HT-29 (cell line): ENCODE results near the gene SORCS2. TPM values are rescaled to one million over a fixed set of nuclear protein-coding genes. Genes with fewer than 3 reads are reported as not detected.
"Not testable (repeated sequence)": the region's sequence is repeated elsewhere in the genome, so short reads cannot be mapped to it uniquely, and the experiment has no call there.

ENCODE experiments used
- DNase-seq: peaks from one replicate; pipeline ENCODE4 v3.0.0-alpha.2; 2015; ENCODE audit warnings: low spot score
- total RNA-seq: library from RNA; depleted of rRNA; stranded (reverse); fragments of >200 nt; shearing (Covaris generic); gene quantifications from 2 replicates; pipeline ENCODE4 v1.2.3, GENCODE V29; 2014

The SORCS2 gene
- total RNA-seq, 1 experiment from 2014 or later: not detected

DNA sequence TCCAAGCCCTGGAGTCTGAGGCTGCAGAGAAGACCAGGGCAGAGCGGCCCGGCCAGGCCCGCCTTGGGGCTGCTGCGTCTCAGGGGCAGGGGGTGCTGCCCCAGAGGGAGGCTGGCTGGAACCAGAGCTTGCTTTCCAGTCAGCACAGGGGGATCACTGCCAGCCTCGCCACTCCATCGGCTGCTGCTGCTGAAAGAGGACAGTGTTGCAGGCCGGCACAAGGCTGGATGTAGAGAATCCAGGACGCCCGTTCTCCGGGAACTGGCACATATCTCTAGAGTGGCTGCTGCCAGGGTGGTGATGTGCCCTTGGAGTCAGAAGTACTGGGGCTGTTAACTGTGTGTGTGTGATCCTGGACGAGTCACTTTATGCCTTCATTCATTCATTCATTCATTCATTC, 31.9 kb upstream of the SORCS2 start:
- DNase-seq: no peak

DNA sequence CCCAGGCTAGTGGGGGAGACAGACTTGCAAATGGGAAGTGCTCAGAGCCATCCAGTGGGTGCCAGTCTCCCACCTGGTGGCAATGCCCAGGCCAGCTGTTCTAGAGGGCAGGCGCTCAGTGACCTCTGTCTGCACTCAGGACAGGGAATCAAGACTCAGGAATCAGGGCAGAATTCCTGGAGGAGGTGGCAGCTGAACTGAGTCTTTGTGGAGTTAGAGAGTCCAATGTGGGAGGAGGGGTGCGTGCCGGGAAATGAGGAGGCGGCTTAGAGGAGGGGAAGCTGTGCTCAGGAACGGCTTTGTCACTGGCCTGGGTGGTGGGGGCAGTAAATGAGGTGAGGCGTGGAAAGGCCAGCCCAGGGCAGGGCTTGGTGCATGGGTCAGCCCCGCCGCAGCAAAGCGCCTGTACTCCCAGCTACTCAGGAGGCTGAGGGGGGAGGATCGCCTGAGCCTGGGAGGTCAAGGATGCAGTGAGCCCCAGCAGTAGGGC, 31.3 kb upstream of the SORCS2 start:
- no peak for DNase-seq

DNA sequence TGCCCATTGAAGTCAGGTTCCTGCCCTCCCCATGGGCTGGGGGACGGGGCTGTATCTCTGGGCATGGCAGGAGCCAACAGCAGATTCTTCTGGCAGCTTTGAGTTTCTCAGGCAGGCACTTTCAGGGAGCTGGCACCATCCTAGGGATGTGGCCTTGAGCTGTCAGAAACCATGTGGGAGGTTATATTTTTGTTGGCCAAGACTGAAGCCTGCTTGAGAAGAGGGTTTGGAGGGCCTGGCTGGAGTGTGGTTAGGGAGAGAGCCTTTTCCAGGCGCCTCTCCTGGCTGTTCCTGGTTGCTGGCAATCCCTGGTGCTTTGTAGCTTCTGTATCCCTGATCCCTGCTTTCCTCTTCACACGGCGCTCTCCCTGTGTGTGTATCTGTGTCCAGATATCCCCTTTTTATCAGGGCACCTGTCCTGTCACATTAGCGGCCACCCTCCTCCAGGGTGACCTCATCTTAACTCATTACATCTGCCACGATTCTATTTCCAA, 30.6 kb upstream of the SORCS2 start:
- DNase-seq: no peak

DNA sequence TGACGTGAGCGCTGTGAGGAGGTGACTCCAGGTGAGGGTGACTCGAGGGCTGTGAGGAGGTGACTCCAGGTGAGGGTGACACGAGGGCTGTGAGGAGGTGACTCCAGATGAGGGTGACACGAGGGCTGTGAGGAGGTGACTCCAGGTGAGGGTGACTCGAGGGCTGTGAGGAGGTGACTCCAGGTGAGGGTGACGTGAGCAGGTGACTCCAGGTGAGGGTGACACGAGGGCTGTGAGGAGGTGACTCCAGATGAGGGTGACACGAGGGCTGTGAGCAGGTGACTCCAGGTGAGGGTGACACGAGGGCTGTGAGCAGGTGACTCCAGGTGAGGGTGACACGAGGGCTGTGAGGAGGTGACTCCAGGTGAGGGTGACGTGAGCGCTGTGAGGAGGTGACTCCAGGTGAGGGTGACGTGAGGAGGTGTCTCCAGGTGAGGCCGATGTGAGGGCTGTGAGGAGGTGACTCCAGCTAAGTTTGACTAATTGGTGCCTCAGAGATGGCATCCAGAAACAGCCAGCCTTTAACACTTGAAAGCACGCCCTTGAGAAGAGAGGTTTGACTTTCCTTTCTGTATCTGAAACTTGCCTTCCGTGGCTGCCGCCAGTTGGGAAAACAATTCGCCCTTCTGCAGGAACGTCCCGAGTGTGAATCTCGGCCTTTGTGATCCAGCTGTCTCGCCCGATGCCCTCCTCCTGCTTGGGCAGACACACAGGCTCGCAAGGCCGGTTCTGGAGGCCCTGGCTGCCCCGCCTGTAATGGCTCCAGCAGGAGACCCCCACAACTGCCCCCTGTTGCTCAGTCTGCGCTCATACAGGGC, 27.1 kb upstream of the SORCS2 start:
- not testable (repeated sequence) for DNase-seq

DNA sequence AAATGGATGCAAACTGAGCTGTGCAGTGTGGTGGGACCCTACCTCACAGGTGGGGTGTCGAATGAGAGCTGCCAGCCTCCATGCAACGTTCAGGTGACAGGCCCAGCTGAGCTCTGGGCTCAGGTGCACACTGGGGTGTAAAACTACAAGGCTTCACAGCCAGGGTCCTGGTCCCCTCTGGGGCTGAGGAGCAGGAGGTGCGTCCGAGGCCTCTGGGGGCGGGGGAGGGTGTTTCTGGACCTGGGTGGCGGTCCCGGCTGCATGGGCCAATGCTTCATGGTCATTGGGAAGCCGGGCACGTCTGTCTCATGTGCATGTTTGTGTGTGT, 26.5 kb upstream of the SORCS2 start:
- no peak for DNase-seq

DNA sequence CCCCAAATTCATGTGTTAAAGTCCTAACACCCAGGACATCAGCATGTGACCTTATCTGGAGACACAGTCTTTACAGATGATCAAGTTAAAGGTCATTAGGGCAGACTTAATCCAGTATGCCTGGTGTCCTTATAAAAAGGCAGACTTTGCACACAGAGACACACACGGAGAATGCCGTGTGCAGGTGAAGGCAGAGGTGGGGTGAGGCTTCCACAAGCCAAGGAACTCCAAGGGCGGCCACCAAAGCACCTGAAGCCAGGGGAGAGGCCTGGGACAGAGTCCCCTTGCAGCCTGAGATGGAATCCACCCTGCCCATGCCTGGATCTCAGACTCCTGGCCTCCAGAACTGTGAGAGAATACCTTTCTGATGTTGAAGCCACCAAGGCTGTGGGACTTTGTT, 26.1 kb upstream of the SORCS2 start:
- DNase-seq: no peak

DNA sequence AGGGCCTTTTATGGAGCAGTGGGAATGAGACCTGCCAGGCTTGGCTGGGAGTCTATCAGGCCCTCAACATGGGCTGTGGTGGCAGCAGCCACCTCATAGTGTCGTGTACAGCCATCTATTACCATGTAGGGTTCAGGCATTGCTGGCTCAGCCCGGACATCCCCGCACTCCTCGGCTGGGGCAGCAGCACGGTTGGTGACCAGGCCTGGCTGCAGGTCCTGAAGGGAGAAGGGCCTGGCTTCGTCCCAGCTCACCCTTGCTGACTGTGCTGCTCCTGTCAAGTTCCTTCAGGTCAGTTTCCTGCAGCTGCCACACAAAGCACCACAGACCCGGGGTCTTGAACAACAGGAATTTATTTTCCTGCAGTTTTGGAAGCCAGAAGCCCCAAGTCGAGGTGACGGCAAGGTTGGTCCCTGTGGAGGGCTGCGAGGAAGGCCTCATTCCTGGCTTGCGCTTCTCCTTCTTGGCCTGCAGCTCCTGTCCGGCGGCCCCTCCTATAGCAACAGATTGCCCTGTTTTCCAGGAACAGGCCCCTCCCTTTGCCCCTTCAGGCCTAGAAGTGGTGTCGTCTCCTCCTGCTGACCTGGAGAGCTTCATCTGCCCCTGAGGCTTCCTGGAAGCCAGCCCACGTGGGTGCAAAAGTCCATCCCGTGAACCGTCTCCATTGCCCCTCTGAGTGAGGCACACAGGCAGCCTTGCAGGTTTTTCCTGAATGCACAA, 25.2 kb upstream of the SORCS2 start:
- no peak for DNase-seq

DNA sequence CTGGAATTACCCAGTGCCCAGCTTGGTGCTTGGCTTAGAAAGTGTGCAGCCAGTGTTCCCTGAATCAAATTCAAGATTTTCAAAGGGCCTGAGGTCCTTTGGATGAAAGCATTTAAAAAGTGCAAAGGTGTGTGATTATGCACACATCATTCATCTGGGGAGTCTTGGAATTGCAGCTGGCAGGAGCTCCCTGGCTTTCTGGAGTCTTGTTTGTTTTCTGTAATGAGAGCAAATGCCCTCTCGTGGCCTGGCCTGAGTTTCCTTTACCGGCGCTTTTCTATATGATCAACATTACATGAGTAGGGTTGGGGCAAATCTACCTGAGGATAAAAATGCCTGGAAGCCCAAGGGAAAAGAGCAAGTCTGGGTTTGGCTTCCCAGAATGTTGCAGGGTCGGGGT, 24.6 kb upstream of the SORCS2 start:
- DNase-seq: peak; percentile 34

DNA sequence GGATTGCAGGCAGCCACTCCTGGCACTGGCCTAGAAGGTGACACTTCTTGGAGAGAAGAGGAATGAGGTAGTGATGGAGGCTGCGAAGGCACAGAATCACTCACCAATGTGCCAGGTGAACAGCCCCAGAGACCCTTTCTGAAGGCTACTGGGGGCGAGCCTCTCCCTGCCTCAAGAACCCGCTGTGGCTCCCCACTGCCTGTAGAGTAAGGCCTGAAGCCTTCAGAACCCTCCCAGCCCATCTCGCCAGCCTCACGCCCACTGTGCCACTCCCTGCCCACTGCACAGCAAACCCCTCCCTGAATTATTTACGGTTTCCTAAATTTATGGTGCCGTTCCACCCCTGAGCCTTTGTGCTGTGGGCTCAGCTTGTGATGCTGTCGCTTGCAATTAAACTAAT, 24.2 kb upstream of the SORCS2 start:
- no peak for DNase-seq

DNA sequence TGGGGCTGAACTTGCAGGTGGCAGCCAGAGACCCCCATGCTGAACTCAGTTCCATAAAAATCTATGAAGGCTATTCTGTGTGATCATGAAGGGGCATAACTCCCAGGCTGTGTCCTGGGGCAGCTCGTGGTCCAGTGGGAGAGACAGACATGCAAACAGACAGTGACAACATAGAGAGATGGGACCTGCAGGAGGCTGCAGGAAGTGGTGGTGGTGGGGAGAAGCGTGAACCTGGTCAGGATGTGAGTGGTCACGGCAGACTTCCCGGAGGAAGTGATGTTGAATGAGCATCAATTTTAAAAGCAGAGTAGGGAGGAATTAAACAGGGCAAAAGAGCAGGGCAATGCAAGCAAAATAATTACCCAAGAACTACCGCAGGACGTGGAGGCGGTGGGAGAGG, 23.2 kb upstream of the SORCS2 start:
- no peak for DNase-seq

DNA sequence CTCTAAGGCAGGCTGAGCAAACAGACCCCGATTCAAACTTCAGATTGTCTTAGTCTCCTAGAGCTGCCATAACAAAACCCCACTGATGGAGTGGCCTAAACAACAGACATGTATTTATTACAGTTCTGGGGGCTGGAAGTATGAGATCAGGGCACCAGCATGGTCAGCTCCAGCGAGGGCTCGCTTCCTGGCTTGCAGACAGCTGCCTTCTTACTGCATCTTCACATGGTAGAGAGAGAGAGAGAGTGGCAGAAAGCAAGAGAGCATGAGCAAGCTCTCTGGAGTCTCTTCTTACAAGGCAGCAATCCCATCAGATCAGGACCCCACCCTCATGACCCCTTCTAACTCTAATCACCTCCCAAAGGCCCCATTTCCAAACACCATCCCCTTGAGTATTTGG, 22.3 kb upstream of the SORCS2 start:
- no peak for DNase-seq

DNA sequence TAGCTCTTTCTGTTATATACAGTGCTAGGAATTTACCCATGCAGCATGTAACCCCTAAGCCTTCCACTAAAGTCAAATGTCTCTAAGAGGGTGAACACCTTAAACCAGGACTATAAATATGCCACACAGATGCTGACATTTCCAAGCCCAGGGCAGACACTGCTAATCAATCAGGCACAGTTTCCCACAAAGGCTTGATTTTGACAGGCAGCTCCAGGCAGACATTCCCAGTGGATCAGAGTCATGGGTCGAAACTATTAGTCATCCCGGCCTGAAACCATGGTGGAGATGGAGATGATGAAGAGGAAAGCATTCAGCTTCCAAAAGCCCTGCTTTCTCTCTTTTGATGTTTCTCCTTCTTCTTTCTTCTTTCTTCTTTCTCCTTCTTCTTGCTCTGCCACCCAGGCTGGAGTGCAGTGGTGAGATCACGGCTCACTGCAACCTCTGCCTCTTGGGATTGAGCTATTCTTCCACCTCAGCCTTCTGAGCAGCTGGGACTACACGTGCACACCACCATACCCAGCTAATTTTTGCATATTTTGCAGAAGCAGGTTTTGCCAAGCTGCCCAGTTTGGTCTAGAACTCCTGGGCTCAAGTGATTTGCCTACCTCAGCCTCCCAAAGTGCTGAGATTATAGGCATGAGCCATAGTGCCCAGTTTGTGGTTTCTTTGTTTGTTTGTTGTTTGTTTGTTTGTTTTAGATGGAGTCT, 21.0 kb upstream of the SORCS2 start:
- DNase-seq: no peak

DNA sequence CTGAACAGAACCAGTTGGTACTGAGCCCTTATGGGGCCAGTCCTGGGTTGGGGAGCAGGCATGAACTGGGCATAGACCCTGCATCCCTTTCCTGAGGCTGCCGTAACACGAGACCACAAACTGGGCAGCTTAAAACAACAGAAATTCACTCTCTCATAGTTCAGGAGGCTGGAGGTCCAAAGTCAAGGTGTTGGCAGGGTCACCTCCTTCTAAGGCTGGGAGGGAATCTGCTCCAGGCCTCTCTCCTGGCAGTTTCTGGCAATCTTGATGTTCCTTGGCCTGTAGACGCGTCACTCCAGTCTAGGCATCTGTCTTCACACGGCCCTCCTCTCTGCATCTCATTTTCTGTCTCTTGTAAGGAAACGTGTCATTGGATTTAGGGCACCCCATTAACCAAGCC, 19.8 kb upstream of the SORCS2 start:
- no peak for DNase-seq

DNA sequence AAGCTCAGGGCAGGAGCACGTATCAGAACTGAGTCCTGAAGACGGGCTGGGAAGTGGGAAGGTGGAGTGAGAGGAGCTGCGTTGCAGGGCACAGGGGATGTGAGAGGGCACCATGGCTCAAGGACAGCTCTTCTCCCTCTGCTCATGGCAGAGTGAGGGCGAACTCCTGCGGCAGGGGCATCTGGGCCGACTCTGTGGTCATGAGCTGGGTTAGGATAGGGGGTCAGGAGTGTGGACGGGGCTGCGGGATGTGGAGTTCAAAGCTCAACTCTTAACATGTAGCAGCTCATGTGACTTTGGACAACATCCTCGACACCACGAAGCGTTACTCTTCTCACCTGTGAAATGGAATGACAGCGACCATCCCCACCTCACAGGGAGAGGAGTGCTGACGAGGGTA, 19.4 kb upstream of the SORCS2 start:
- no peak for DNase-seq

DNA sequence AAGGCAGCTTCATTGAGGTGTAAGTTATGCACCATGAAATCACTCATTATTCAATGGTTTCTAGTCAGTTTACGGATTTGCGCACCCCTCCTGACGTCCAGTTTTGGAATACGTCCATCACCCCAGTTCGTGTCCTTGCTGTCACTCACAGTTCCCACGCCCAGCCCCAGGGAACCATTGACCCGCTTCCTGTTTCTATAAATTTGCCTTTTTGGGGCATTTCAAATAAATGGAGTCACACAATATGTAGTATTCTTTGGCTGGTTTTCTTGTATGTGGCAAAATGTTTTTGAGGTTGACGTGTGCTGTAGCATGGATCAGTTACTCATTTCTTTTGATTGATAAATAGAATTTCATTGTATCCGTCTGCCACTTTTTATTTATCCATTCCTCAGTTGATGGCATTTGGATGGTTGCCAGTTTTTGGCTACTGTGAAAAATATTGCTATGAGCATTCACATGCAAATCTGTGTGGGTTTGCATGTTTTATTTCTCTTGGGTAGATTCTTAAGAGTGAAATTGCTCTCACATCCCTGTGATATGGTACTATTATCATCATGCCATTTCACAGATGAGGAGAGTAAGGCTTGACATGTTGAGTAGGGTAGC, 18.4 kb upstream of the SORCS2 start:
- DNase-seq: no peak

DNA sequence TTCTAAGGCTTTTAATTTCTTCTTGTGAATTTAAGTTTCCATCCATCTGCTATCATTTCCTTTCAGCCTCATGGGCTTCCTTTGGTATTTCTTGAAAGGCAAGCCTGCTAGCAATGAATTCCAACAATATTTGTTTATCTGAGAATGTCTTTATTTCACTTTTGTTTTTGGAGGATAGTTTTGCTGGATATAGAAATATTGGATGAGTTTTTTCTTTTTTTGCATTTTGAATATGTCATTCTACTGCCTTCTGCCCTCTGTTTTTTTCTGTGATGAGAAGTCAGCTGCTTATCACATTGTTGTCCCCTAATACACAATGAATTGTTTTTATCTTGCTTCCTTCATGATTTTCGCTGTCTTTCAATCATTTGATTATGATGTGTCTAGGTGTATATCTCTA, 13.2 kb upstream of the SORCS2 start:
- DNase-seq: no peak

DNA sequence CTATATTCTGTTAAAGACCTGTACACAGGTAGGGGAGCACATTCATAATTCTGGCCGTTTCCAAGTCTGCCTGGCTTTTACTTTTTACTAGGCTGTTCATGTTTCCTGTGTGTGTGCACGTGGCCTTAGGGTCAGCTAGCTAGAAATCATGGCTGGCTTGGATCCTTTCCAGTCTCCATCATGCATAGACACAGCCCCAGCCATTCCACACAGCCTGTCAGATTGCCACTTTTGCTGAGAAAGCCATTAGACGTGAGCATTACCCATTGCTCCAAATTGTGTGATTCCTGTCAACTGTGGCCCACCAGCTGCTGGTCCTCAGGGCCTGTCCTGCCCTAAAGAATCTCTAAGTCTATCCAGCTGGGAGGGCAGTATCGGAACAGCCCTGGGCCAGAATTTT, 11.4 kb upstream of the SORCS2 start:
- no peak for DNase-seq

DNA sequence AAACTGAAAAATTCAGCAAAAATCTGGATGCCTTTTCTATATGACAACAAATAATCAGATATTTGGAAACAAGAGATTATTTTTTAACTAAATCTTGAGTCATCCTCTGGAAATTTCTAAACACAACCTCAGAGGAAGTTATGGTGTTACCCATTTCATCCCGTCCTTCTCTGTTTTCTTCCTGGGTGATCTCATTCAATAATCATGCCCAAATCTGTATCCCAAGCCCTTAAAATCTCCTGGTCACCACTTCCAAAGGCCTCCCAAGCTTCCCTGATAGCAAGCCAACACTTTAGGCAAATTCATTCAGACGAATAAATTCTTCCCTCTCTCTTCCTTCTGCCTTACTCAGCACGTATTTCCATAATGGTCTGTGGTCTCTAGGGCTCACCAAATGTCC, 9.7 kb upstream of the SORCS2 start:
- DNase-seq: no peak

DNA sequence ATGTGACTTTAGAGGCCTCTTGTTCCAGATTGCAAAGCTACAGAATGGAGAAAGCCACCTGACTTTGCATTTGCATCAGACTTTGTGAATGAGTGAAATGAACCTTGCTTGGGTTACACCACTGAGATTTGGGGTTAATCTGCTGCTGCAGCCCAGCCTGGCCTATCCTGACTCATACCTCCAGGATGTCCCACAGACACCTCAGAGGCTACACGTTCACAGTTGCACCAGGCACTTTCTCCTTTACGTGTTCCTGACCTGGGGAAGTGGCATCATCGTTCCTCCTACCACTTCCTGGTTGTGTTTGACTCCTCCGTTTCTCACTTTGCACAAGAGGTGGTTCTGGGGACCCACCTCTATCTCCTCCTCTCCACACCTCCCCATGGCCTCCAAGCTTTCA, 9.2 kb upstream of the SORCS2 start:
- DNase-seq: no peak

DNA sequence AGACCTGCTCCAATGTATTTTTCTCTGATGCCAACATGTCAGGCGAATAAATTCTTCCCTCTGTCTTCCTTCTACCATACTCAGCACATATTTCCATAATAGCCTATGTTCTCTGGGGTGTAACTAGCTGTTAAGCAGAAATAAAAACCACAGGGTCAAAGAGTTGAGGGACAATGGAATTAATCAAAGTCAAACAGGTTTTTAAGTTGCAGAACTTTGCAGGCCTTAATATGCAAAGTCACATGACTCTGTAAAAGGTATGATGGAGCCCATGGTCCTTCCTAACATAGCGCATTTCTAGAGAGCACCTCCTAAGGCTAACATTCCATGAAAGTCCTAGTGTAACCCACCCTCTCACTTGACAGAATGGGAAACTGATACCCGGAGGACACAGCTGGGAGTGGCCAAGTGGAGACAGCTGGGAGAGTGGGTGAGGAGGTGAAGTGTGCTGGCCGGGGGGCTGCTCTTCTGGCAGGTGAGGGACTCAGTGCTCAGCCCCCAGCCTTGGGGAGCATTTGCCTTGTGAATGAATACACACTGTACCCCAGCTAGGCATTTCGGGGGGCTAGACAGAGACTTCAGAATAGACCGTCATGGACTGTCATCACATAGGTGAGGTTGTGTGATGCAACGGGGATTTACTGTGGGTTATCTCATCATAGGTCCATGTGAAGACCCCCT, 8.4 kb upstream of the SORCS2 start:
- no peak for DNase-seq

DNA sequence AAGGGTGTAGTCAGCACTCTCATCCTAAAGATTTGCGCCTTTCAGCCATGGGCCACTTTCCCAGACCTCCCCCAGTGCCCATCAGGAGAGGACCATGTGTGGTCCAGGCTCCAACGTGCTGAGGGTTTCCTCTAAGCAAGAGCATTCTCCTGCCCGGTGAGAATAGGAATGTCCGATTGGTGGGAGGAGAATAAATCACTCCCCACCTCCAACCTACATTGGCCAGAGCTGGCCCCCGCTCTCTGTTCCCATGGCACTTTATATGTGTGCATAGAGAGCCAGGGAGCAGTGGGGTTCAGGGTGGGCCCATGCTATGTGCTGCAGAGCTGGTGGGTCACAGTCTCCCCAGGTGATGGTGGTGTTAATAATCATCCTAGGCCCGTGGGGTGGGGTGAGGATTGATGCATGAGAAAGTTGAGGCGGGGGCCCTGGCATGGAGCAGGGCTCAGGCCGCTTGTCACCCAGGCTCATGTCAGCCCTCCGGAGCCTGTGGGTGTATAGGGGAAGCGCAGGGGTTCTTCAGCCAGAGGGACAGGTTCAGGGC, 6.8 kb upstream of the SORCS2 start:
- DNase-seq: no peak
